Stimulated activated CD4-positive, alpha-beta T cell treated with anti-CD3 and anti-CD28 coated beads, Interleukin-12 subunit alpha, Interleukin-12 subunit beta, amount 100 ng/mL, for 4 hours (primary cell): Measurements from ENCODE around the gene KRTAP2-1.
"Not testable (repeated sequence)": the region's sequence is repeated elsewhere in the genome, so short reads cannot be mapped to it uniquely, and the experiment has no call there.

Source experiments
- DNase-seq: peaks from one replicate; pipeline ENCODE4 v3.0.0-alpha.2; 2020

Gene KRTAP2-1, protein sequence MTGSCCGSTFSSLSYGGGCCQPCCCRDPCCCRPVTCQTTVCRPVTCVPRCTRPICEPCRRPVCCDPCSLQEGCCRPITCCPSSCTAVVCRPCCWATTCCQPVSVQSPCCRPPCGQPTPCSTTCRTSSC

DNA sequence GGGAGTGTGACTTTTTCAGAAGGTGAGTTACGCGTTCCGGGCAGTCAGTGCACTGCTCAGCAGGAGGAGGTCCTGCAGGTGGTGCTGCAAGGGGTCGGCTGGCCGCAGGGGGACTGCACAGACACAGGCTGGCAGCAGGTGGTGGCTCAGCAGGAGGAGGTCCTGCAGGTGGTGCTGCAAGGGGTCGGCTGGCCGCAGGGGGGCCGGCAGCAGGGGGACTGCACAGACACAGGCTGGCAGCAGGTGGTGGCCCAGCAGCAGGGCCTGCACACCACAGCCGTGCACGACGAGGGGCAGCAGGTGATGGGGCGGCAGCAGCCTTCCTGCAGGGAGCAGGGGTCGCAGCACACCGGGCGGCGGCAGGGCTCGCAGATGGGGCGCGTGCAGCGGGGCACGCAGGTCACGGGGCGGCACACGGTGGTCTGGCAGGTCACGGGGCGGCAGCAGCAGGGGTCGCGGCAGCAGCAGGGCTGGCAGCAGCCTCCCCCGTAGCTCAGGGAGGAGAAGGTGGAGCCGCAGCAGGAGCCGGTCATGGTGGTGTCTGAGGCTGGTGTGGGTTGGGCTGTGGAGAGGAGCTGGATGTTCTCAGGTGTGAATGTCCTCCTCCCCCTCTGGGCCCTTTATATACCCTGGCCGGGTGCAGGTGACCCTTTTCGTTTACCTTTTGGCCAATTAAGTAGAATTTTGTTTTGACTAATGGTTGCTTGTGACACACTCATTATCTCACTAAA, at the start of gene KRTAP2-1:
KRTAP2-1 (minus strand) TSS at position 582 of the 731 bp plus-strand sequence; CDS start at position 533, 49 bp downstream.
- not testable (repeated sequence) for DNase-seq

DNA sequence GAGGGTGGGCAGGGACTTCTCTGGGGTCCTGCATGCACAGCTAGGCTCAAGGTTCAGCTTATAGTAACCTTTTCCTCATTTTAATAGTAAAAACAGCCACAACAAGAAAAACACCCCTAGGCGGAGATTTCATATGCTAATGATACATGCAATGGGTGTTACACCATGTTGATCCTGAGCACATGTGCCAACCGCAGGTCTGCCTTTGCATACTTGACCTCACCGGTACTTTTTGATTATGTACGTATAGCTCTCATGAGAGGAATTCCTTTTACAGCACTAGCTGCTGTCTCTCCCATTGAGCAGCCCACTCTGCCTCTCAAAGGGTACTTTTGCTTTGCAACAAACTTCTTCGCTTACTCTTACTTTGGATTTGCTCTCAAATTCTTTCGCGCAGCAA, 48.9 kb upstream of the KRTAP2-1 start:
- no peak for DNase-seq

DNA sequence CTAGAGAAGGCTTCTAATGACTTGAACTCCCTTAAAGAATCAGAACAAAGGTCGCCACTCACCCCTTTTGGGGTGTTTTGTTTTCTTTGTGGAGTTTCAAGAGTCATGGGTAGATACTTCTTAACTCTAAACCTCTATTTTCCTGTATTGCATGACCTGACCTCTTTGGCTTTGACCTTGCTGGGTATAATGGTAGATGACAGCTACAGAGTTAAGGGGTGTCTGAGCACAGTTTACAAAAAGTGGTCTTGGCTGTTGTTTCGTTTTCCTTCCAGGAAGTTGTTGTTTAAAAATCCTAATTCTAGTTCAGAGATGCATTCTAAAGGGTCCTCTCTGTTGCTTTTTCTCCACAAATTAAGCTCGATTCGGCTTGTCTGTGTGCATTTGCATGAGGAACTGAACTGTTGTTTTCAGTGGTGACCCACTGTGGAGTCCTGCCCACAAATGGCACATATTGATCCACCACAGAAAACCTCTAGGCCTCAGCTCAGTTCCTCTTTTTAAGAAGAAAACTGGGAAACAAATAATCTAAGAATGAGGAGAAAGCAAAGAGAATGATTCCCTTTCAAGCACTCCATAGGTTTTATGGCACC, 41.7 kb upstream of the KRTAP2-1 start:
- DNase-seq, result not testable (repeated sequence)

DNA sequence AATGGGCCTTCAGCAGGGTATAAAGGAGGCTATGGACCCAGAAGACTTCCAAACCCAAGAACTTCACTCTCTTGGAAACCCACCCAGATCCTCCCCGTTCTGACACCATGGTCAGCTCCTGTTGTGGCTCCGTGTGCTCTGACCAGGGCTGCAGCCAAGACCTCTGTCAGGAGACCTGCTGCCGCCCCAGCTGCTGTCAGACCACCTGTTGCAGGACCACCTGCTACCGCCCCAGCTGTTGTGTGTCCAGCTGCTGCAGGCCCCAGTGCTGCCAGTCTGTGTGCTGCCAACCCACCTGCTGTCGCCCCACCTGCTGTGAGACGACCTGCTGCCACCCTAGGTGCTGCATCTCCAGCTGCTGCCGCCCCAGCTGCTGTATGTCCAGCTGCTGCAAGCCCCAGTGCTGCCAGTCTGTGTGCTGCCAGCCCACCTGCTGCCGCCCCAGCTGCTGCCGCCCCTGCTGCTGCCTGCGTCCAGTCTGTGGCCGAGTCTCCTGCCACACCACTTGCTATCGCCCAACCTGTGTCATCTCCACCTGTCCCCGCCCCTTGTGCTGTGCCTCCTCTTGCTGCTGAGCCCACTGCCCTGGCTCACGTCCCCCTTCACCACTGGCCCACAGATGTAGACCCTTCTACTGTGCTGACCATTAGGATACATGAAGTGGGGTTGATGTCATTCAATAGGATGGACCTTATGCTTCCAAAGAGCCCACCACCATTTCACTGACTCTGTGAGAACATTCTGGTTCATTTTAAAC, 37.2 kb upstream of the KRTAP2-1 start, which contains the start of gene KRTAP4-7:
KRTAP4-7 (plus strand) TSS at position 51 of the 757 bp plus-strand sequence; CDS start at position 108, 57 bp downstream.
- not testable (repeated sequence) for DNase-seq

DNA sequence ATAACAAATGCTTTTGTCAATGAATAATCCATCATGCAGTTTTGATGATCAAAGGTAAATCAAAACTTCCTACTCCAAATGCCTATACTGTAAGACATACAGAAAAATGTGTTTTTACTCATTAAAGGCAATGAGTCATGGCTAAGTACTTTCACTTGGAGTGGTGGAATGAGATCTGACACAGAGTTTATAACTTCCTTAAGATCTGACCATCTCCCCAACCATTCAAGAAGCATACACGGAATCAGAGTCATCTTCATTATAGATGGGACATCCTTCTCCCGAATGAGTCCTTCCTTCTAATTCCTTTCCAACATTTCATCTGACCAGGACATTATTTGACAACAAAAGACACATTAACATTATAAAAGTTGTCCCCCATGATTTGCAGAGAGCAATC, 36.3 kb upstream of the KRTAP2-1 start:
- DNase-seq, result not testable (repeated sequence)

DNA sequence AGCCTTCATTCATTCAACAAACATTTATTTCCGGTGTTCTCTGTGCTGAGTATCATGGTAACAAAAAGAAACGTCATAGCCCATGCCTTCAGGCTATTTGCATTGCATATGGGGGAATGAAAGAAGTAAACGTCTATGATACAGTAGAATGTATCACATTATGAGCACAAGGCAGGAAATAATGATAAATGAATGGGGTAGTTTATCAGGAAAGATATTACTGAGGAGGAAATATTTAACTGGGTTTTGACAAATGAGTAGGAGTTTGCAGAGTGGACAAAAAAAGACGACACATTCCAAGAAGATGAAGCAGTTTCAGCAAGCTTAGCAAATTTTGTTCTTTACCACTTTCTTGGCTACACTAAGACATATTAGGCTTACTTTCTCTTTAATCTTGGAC, 35.5 kb upstream of the KRTAP2-1 start:
- DNase-seq, result no peak

DNA sequence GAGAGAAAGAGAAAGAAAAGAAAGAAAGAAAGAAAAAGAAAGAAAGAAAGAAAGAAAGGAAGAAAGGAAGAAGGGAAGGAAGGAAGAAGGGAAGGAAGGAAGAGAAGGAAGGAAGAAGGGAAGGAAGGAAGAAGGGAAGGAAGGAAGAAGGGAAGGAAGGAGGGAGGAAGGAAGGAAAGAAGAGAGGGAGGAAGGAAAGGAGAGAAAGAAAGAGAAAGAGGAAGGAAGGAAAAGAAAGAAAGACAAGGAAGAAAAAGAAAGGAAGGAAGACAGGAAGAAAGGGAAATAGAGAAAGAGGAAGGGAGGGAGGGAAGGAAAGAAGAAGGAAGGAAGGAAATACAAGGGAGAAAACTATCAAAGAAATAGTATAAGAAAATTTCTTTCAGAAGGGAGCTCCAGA, 29.7 kb upstream of the KRTAP2-1 start:
- no peak for DNase-seq

DNA sequence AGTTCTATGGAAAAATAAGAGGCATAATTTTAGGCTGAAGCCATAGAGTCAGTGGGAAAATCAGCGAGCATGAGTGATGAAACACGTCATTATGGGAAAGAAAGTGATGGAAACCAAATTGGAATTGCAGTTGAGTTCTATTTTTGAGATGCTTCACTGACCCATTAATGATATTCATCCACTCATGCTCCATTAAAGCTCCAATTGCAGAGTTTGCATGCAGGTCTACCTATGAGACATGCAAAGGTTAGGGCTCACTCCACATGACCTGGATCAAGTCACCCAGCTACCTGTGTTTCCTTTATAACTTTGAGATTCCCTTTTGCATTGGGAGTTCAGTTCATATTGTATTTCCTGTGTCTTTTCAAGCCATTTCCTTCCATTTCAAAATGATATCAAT, 26.6 kb upstream of the KRTAP2-1 start:
- DNase-seq, result no peak

DNA sequence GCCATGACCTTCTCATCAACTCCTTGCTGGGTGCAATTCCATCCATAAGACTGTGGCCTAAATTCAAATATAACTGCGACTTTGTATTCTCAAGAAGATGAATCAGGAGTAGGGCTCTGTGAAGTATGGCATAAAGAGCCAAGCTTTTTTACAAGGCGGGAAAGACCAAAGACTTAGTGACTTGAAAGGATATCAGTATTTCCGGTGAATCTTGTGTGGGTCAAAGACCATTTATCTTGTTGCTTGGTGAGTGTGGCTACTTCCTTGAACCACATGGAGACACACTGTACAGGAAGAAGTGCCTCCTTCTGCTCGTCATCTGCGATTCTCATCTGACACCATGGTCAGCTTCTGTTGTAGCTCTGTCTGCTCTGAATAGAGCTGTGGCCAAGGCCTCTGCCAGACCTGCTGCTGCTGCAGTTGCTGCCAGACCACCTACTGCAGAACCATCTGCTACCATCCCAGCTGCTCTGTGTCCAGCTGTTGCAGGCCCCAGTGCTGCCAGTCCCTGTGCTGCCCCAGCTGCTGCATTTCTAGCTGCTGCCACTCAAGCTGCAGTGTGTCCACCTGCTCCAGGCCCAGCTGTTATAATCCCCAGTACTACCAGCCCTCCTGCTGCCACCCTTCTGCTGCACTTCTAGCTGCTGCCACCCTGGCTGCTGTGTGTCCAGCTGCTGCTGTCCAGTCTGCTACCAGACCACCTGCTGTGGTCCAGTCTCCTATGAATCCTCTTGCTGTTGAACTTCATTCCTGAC, 24.7 kb upstream of the KRTAP2-1 start:
- no peak for DNase-seq

DNA sequence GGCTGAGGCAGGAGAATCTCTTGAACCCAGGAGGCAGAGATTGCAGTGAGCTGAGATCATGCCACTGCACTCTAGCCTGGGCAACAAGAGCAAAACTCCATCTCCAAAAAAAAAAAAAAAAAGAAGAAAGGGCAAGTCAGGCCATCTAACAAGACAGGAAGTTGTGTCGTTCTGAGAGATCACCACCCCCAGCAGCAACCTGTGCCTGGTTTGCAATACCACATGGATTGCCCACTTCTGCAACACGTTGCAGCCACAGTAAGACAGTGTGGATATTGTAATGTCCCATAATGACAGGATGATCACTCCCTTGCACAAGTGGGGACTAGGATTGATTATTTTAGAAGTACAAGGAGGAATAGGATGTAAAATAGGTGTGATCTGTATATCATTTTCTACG, 21.9 kb upstream of the KRTAP2-1 start:
- no peak for DNase-seq

DNA sequence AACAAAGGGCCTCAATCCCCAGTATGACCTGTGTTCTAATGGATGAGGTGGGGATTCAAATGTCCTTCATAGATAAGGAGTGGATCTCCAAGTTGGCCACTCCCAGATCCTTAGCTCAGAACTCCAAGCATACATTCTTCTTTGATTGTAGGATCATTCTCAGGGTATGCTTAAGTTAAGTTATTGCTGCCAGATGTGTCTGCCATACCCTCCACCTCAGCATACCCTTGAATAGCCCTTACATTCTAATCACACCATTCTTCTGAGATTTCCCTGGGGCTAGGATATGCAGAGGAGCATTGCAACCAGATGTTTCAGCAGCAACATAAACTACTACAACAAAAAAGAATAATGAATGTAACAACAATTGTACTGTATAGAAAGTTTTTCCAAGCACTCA, 20.2 kb upstream of the KRTAP2-1 start:
- no peak for DNase-seq

DNA sequence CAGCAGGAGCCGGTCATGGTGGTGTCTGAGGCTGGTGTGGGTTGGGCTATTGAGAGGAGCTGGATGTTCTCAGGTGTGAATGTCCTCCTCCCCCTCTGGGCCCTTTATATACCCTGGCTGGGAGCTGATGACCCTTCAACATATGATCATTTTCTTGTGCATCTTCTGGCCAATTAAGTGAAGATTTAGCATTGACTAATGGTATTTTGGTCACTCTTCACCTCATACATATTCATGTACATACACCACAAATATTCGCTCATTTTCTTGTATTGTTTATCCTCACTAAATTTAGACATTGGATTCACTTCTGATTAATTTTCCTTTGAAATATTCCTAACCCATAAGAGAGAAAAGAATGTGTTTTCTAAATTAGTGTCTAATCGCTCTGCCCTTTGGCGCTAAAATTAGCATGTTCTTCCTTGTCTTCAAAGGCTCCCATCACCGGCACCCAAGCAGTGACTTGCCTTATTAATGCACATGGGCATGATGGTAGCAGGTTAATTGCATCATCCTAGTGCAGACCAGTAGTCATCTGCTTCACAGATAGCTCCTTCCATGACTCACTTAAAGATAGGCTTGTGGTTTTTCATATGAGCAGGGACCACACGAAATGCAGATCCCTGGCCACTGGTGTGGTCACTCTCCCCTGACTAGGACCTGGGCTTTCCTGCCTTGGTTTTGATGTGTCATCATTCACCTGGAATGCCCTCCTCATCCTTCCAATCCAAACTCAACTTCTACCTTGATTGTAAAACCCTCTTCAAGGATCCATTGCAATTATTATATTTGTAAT, 18.9 kb upstream of the KRTAP2-1 start, which contains the start of gene KRTAP2-4:
KRTAP2-4 (minus strand) TSS at position 51 of the 796 bp plus-strand sequence; CDS start at position 17, 34 bp downstream.
- DNase-seq, result no peak

DNA sequence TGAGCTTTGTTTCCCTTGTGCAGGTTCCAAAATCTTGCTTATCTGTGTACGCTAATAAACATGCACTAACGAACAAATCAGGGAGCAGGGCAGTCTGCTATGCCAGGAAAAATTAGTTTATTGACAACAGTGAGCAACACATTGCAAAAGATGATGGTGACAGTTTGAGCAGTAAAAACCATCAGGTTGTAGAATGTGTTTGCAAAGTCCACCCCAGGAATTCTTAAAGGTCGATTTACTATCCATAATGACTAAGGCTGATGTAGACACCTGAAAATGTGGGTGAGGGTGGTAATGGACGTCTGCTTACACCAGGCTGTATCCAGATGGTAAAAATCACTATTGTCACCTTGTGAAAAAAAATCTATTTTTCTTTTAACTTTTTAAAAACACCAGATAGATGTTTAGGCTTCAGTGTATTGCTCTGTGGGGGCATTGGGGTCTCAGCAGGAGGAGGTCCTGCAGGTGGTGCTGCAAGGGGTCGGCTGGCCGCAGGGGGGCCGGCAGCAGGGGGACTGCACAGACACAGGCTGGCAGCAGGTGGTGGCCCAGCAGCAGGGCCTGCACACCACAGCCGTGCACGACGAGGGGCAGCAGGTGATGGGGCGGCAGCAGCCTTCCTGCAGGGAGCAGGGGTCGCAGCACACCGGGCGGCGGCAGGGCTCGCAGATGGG, 18.0 kb upstream of the KRTAP2-1 start:
- not testable (repeated sequence) for DNase-seq

DNA sequence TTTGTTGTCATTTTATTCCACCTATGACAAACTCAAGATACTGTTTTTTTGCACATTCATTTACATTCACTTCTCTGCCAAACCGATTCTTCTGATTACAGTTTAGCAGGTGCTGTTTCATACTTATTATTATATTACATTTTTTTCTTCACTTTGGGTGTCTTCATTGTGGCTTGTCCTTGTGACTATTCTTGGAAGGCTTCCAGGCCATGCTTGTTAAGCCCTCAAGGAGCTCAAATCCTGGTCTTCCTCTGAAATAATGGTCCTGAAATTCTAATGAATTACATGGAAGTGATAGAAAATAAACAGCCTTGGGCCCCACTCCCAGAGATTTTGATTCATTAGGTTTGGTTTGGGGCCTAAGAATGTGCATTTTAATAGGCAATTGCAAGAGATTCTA, 17.2 kb upstream of the KRTAP2-1 start:
- no peak for DNase-seq

DNA sequence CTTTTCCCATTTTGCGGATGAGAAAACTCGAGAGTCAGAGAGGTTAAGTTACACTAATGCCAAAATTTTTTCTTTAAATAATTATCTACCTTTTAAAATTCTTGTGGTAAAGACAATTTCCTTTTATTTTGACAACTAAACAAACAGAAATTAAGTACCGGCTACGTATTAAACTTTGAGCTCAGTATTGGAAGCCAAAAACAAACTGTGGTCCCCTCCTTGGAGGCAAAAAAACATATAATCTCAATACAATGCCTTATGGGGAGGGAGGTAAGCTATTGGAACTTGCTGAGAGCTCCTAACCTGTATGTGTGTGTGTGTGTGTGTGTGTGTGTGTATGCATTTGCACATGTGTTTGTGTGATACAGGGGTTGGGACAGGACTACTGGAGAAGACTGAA, 16.3 kb upstream of the KRTAP2-1 start:
- no peak for DNase-seq

DNA sequence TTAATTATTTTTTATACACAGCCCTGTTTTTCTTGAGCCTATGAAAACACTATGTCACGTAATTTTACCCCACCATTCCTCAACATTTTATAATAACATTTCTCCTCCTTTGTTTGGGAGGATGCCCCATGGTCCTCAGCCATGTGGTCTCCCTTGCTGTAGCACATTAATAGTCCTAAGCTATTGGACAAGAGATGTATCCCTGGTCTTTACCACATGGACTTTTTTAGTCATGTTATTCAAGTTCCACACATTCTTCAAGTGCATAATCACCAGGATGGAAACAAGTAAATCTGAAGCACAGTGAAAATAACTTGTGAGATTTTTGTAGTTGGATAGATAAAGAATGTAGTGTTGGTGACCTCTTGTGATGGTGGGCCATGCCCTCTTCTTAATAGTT, 14.8 kb upstream of the KRTAP2-1 start:
- DNase-seq, result no peak

DNA sequence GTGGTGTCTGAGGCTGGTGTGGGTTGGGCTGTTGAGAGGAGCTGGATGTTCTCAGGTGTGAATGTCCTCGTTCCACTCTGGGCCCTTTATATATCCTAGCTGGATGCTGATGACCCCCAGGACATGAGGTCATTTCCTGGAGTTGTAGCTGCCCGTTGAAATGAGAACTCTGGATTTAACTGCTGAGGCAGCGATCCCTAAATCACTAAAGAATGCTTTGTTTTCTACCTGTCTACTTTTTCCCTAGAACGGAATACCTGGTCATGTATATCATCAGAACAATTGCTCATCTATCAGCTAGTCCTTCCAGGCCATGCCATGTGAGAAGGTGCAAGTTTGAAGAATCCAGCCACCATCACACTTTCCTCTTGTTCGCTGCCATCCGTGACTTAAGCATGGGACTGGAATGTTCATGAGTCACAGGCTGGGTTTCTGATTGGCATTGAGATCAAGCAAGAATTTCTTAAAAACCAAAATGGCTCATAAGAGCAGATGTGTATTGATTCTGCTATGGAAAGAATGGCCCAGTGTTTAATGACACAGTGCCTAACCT, 13.0 kb upstream of the KRTAP2-1 start, which contains the start of gene KRTAP2-3:
KRTAP2-3 (minus strand) TSS at position 63 of the 553 bp plus-strand sequence. CDS start 64 bp downstream, outside the sequence.
- no peak for DNase-seq

DNA sequence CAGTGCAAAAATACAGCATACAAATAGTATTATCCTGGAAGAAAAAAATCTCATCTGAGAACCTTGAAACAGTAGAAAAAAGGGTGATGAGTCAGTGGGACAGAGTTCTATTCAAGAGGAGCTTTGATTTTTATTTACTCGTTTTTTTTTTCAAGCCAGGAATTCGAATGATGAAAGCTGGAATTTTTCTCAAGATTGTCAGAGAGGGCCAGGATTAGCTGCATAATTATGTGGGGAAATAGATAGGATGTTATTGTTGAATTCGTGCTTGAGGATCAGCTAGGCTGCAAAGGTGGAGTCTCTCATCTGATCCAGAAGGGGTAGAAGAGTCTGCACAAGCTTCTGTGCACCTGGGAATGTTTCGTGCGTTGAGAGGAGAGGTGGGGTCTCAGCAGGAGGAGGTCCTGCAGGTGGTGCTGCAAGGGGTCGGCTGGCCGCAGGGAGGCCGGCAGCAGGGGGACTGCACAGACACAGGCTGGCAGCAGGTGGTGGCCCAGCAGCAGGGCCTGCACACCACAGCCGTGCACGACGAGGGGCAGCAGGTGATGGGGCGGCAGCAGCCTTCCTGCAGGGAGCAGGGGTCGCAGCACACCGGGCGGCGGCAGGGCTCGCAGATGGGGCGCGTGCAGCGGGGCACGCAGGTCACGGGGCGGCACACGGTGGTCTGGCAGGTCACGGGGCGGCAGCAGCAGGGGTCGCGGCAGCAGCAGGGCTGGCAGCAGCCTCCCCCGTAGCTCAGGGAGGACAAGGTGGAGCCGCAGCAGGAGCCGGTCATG, 12.3 kb upstream of the KRTAP2-1 start:
- DNase-seq, result not testable (repeated sequence)

DNA sequence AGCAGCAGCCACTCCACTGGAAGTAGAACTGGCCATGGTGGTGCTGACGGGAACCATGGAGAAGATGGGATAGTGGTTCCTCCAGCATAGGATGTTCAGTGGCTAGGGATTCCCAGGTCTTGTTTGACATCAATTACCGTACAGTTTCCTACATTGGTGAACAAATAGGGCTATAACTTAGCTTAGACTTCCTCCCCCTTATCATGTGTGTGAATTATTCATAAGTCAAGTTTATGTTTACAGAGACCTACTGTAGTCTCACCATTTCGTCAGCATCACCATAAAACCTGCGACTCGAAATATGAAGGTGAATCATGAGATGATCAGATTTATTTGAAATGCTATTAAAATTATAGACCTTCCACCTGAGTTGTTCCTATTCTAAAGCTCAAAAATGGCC, 11.6 kb upstream of the KRTAP2-1 start:
- DNase-seq, result no peak

DNA sequence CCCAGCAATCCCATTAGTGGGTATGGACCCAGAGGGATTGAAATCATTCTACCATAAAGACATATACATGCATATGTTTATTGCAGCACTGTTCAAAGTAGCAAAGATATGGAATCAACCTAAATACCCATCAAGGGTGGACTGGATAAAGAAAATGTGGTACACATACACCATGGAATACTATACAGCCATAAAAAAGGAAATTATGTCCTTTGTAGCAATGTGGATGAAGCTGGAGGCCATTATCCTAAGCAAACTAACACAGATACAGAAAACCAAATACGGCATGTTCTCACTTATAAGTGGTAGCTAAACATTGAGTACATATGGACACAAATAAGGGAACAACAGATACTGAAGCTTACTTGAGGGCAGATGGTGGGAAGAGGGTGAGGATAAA, 10.4 kb upstream of the KRTAP2-1 start:
- no peak for DNase-seq
